ENCODE data around the gene TUBB8B. TPM values are rescaled to one million over a fixed set of nuclear protein-coding genes. Genes with fewer than 3 reads are reported as not detected.
"Not testable (repeated sequence)": the region's sequence is repeated elsewhere in the genome, so short reads cannot be mapped to it uniquely, and the experiment has no call there.

TUBB8B gene
- total and polyA plus RNA-seq, 4 donors: not detected

DNA sequence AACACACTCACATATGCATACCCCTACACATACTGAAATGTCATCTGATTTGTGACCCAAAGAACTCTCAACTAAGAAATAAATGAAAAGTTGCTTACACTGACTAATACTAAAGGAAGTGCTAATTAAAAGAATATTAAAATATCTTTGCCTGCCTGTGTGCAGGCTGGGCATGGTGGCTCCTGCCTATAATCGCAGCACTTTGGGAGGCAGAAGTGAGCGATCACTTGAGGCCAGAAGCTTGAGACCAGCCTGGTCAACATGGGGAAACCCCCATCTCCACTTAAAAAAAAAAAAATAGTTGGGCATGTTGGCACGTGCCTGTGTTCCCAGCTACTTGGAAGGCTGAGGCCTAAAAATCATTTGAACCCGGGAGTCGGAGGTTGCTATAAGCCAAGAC lies 14.9 kb upstream of the TUBB8B start:
- DNase-seq (ENCODE audit: low spot score); H3K27me3 ChIP-seq (ENCODE audit: control insufficient read depth in 4 of 4, insufficient read depth in 4 of 4, low read length in 3 of 4); H3K9ac ChIP-seq (ENCODE audit: low read depth in 1 of 2, low read length in 2 of 2); H3K36me3 ChIP-seq (ENCODE audit: control insufficient read depth in 4 of 4, insufficient read depth in 3 of 4, low read depth in 1 of 4, low read length in 3 of 4); H3K4me1 ChIP-seq (ENCODE audit: control insufficient read depth in 4 of 4, insufficient read depth in 4 of 4, low read length in 3 of 4); H3K9me3 ChIP-seq (ENCODE audit: control insufficient read depth in 4 of 4, low read length in 3 of 4); H3K27ac ChIP-seq (ENCODE audit: low read depth in 1 of 2, low read length in 2 of 2); H3K4me3 ChIP-seq (ENCODE audit: low read depth in 1 of 3, low read length in 3 of 3): not testable (repeated sequence)
- WGBS: 82% methylated on average over 5 of the region's 5 CpGs

DNA sequence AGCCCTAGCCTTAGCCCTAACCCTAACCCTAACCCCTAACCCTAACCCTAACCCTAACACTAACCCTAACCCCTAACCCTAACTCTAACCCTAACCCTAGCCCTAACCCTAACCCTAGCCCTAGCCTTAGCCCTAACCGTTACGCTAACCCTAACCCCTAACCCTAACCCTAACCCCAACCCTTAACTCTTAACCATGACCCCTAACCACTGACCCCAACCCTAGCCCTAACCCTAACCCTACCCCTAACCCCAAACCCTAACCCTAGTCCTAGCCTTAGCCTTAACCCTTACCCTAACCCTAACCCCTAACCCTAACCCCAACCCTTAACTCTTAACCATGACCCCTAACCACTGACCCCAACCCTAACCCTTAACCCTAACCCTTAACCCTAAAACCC lies 14.2 kb upstream of the TUBB8B start:
- H3K27ac ChIP-seq (ENCODE audit: low read depth in 1 of 2, low read length in 2 of 2); H3K4me3 ChIP-seq (ENCODE audit: low read depth in 1 of 3, low read length in 3 of 3); H3K4me1 ChIP-seq (ENCODE audit: control insufficient read depth in 4 of 4, insufficient read depth in 4 of 4, low read length in 3 of 4); DNase-seq (ENCODE audit: low spot score); H3K27me3 ChIP-seq (ENCODE audit: control insufficient read depth in 4 of 4, insufficient read depth in 4 of 4, low read length in 3 of 4); H3K36me3 ChIP-seq (ENCODE audit: control insufficient read depth in 4 of 4, insufficient read depth in 3 of 4, low read depth in 1 of 4, low read length in 3 of 4); H3K9me3 ChIP-seq (ENCODE audit: control insufficient read depth in 4 of 4, low read length in 3 of 4); H3K9ac ChIP-seq (ENCODE audit: low read depth in 1 of 2, low read length in 2 of 2): not testable (repeated sequence)
- WGBS: 90% methylated on average over 2 of the region's 2 CpGs

DNA sequence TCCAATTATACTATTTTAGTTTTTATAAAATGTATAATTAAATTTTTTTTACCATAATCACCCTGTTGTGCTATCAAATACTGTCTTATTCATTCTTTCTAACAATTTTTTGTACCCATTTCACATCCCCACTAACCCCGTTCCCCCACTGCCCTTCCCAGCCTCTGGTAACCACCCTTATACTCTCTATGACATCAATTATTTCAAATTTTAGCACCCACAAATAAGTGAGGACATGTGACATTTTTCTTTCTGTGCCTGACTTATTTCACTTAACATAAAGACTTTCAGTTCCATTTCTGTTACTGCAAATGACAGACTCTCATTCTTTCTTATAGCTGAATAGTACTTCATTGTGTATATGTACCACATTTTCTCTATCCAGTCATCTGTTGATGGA lies 5.0 kb upstream of the TUBB8B start:
- not testable (repeated sequence) for H3K4me1 ChIP-seq (ENCODE audit: control insufficient read depth in 4 of 4, insufficient read depth in 4 of 4, low read length in 3 of 4); H3K27me3 ChIP-seq (ENCODE audit: control insufficient read depth in 4 of 4, insufficient read depth in 4 of 4, low read length in 3 of 4); H3K27ac ChIP-seq (ENCODE audit: low read depth in 1 of 2, low read length in 2 of 2); H3K9me3 ChIP-seq (ENCODE audit: control insufficient read depth in 4 of 4, low read length in 3 of 4); H3K4me3 ChIP-seq (ENCODE audit: low read depth in 1 of 3, low read length in 3 of 3); H3K9ac ChIP-seq (ENCODE audit: low read depth in 1 of 2, low read length in 2 of 2); DNase-seq (ENCODE audit: low spot score); H3K36me3 ChIP-seq (ENCODE audit: control insufficient read depth in 4 of 4, insufficient read depth in 3 of 4, low read depth in 1 of 4, low read length in 3 of 4)
- WGBS: 74% methylated on average over 1 of the region's 1 CpG

DNA sequence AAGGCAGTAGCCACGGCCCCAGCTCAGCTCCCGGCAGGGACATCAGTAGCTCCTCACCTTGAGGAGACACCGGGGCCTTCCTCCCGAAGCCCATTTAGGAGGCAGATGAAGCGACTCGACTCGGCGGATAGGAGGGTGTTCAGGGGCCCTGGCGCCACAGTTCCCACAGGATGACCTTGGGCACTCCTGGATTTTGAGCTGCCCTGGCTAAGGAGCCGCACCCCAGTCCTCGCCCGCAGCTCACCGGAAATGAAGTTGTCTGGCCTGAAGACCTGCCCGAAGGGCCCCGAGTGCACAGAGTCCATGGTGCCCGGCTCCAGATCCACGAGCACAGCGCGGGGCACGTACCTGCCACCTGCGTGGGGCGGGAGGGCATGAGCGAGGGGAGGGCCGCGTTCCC lies 719 bp downstream of the TUBB8B start:
- H3K36me3 ChIP-seq (ENCODE audit: control insufficient read depth in 4 of 4, insufficient read depth in 3 of 4, low read depth in 1 of 4, low read length in 3 of 4); H3K4me1 ChIP-seq (ENCODE audit: control insufficient read depth in 4 of 4, insufficient read depth in 4 of 4, low read length in 3 of 4); DNase-seq (ENCODE audit: low spot score); H3K27me3 ChIP-seq (ENCODE audit: control insufficient read depth in 4 of 4, insufficient read depth in 4 of 4, low read length in 3 of 4); H3K4me3 ChIP-seq (ENCODE audit: low read depth in 1 of 3, low read length in 3 of 3); H3K9ac ChIP-seq (ENCODE audit: low read depth in 1 of 2, low read length in 2 of 2); H3K27ac ChIP-seq (ENCODE audit: low read depth in 1 of 2, low read length in 2 of 2); H3K9me3 ChIP-seq (ENCODE audit: control insufficient read depth in 4 of 4, low read length in 3 of 4): not testable (repeated sequence)
- WGBS: 93% methylated on average over 25 of the region's 25 CpGs

DNA sequence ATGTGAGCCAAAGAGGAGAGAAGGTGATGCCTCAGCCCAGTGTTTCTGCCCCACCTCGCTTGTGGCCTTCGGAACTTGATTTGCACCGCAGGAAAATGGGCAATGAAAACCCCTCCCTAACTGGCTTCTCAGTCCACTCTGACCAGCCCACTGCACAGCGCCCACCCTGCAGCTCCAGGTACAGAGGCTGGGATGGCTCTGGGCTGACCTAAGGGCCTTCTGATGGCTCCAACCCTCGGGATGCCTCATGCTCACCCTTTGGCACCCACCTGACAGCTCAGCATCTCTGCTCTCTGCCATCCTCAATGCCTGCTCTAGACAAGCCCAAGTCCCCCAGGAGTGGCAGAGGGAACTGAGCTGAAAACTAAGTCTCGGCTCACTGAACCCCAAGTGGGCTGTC lies 36.2 kb downstream of the TUBB8B start:
- H3K4me1 ChIP-seq (ENCODE audit: control insufficient read depth in 4 of 4, insufficient read depth in 4 of 4, low read length in 3 of 4); H3K36me3 ChIP-seq (ENCODE audit: control insufficient read depth in 4 of 4, insufficient read depth in 3 of 4, low read depth in 1 of 4, low read length in 3 of 4); H3K4me3 ChIP-seq (ENCODE audit: low read depth in 1 of 3, low read length in 3 of 3); H3K27ac ChIP-seq (ENCODE audit: low read depth in 1 of 2, low read length in 2 of 2); H3K27me3 ChIP-seq (ENCODE audit: control insufficient read depth in 4 of 4, insufficient read depth in 4 of 4, low read length in 3 of 4); H3K9ac ChIP-seq (ENCODE audit: low read depth in 1 of 2, low read length in 2 of 2); H3K9me3 ChIP-seq (ENCODE audit: control insufficient read depth in 4 of 4, low read length in 3 of 4); DNase-seq (ENCODE audit: low spot score): not testable (repeated sequence)
- no CpG with 5 or more reads among the region's 6 CpGs for WGBS

DNA sequence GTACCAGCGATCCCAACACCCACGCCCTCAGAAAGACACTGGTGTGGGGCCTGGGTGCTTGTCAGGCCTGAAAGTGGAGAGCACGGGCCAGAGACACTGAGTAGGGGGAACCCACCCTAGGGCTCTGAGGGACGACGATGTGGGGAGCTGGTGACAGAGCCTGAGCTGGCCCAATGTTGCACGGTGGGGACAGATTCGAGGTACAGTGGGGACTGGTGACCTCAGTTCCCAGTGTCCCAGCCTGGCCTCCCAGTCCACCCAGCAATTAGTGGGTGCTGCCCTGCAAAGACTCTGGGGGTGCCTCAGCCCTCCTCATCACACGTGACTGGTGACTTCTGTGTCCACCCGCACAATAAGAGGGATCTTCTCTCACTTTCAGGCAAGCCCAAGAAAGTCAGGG lies 36.6 kb downstream of the TUBB8B start:
- WGBS: no CpG with 5 or more reads among the region's 9 CpGs
- H3K9me3 ChIP-seq (ENCODE audit: control insufficient read depth in 4 of 4, low read length in 3 of 4); DNase-seq (ENCODE audit: low spot score); H3K9ac ChIP-seq (ENCODE audit: low read depth in 1 of 2, low read length in 2 of 2); H3K27me3 ChIP-seq (ENCODE audit: control insufficient read depth in 4 of 4, insufficient read depth in 4 of 4, low read length in 3 of 4); H3K27ac ChIP-seq (ENCODE audit: low read depth in 1 of 2, low read length in 2 of 2); H3K4me1 ChIP-seq (ENCODE audit: control insufficient read depth in 4 of 4, insufficient read depth in 4 of 4, low read length in 3 of 4); H3K36me3 ChIP-seq (ENCODE audit: control insufficient read depth in 4 of 4, insufficient read depth in 3 of 4, low read depth in 1 of 4, low read length in 3 of 4); H3K4me3 ChIP-seq (ENCODE audit: low read depth in 1 of 3, low read length in 3 of 3): not testable (repeated sequence)

DNA sequence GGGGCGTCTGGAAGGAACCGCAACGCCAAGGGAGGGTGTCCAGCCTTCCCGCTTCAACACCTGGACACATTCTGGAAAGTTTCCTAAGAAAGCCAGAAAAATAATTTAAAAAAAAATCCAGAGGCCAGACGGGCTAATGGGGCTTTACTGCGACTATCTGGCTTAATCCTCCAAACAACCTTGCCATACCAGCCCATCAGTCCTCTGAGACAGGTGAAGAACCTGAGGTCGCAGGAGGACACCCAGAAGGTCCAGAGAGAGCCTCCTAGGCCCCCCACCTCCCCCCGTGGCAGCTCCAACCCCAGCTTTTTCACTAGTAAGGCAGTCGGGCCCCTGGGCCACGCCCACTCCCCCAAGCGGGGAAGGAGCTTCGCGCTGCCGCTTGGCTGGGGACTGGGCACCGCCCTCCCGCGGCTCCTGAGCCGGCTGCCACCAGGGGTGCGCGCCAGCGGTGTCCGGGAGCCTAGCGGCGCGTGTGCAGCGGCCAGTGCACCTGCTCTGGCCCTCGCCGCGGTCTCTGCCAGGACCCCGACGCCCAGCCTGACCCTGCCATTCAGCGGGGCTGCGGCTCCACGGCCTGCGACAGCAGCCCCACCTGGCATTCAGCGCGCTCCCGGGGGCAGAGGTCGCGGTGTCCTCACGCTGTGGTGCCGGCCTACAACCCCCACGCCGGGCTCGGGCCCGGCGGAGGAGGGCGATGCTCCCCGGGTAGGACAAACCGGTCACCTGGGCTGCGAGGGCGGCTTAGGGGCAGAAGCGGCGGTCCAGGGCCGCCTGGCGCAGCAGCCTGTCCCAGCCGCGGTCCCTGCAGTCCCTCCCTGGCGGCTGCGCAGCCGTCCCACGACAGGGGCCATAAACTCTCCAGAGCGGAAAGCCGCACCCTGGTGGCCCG lies 37.8 kb downstream of the TUBB8B start:
- H3K4me3 ChIP-seq (ENCODE audit: low read depth in 1 of 3, low read length in 3 of 3); H3K9me3 ChIP-seq (ENCODE audit: control insufficient read depth in 4 of 4, low read length in 3 of 4); DNase-seq (ENCODE audit: low spot score); H3K4me1 ChIP-seq (ENCODE audit: control insufficient read depth in 4 of 4, insufficient read depth in 4 of 4, low read length in 3 of 4); H3K27me3 ChIP-seq (ENCODE audit: control insufficient read depth in 4 of 4, insufficient read depth in 4 of 4, low read length in 3 of 4); H3K27ac ChIP-seq (ENCODE audit: low read depth in 1 of 2, low read length in 2 of 2); H3K36me3 ChIP-seq (ENCODE audit: control insufficient read depth in 4 of 4, insufficient read depth in 3 of 4, low read depth in 1 of 4, low read length in 3 of 4); H3K9ac ChIP-seq (ENCODE audit: low read depth in 1 of 2, low read length in 2 of 2): not testable (repeated sequence)
- whole genome bisulfite sequencing: 87% methylated on average over 19 of the region's 65 CpGs

DNA sequence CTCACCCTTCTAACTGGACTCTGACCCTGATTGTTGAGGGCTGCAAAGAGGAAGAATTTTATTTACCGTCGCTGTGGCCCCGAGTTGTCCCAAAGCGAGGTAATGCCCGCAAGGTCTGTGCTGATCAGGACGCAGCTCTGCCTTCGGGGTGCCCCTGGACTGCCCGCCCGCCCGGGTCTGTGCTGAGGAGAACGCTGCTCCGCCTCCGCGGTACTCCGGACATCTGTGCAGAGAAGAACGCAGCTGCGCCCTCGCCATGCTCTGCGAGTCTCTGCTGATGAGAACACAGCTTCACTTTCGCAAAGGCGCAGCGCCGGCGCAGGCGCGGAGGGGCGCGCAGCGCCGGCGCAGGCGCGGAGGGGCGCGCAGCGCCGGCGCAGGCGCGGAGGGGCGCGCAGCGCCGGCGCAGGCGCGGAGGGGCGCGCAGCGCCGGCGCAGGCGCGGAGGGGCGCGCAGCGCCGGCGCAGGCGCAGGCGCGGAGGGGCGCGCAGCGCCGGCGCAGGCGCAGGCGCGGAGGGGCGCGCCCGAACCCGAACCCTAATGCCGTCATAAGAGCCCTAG lies 38.7 kb downstream of the TUBB8B start:
- not testable (repeated sequence) for H3K36me3 ChIP-seq (ENCODE audit: control insufficient read depth in 4 of 4, insufficient read depth in 3 of 4, low read depth in 1 of 4, low read length in 3 of 4); H3K27me3 ChIP-seq (ENCODE audit: control insufficient read depth in 4 of 4, insufficient read depth in 4 of 4, low read length in 3 of 4); H3K9ac ChIP-seq (ENCODE audit: low read depth in 1 of 2, low read length in 2 of 2); H3K4me3 ChIP-seq (ENCODE audit: low read depth in 1 of 3, low read length in 3 of 3); H3K4me1 ChIP-seq (ENCODE audit: control insufficient read depth in 4 of 4, insufficient read depth in 4 of 4, low read length in 3 of 4); H3K9me3 ChIP-seq (ENCODE audit: control insufficient read depth in 4 of 4, low read length in 3 of 4); DNase-seq (ENCODE audit: low spot score); H3K27ac ChIP-seq (ENCODE audit: low read depth in 1 of 2, low read length in 2 of 2)
- WGBS: 79% methylated on average over 35 of the region's 75 CpGs

Data from liver (tissue), 9 donors.